Dedifferentiated amniotic fluid mesenchymal stem cell (primary cell): ENCODE results near the gene CMC2.

Experiments
- DNase-seq: peaks from one replicate; pipeline ENCODE4 v3.0.0-alpha.2; 2016; ENCODE audit errors: extremely low spot score

CMC2 gene

GRCh38 chr16:80974649-80975376 is 31.9 kb downstream of the CMC2 start:
- DNase-seq = no peak

- no peak for DNase-seq
Measured at GRCh38 chr16:80973991-80974390, 32.7 kb downstream of the CMC2 start.

GRCh38 chr16:80972611-80973010 is 34.1 kb downstream of the CMC2 start:
- no peak for DNase-seq

- DNase-seq = no peak
Measured at GRCh38 chr16:80971819-80972218, 34.9 kb downstream of the CMC2 start.

- DNase-seq = no peak
Measured at GRCh38 chr16:80969114-80969484, 37.6 kb downstream of the CMC2 start.

GRCh38 chr16:80968386-80969113 is 38.1 kb downstream of the CMC2 start:
- no peak for DNase-seq

GRCh38 chr16:80966617-80967016 is 40.1 kb downstream of the CMC2 start:
- no peak for DNase-seq

GRCh38 chr16:80964351-80964750 is 42.3 kb downstream of the CMC2 start:
- DNase-seq = no peak

GRCh38 chr16:80962879-80963278 is 43.8 kb downstream of the CMC2 start:
- no peak for DNase-seq

GRCh38 chr16:80958284-80958683 is 48.4 kb downstream of the CMC2 start:
- DNase-seq = no peak

GRCh38 chr16:80954985-80955384 is 51.7 kb downstream of the CMC2 start:
- DNase-seq = no peak

GRCh38 chr16:80948886-80949493 is 57.7 kb downstream of the CMC2 start:
- no peak for DNase-seq

- DNase-seq = no peak
Measured at GRCh38 chr16:80947708-80948625, 58.7 kb downstream of the CMC2 start.

GRCh38 chr16:80947239-80947638 is 59.4 kb downstream of the CMC2 start:
- no peak for DNase-seq

GRCh38 chr16:80946481-80946880 is 60.2 kb downstream of the CMC2 start:
- DNase-seq = no peak

- no peak for DNase-seq
Measured at GRCh38 chr16:80940069-80940856, 66.4 kb downstream of the CMC2 start.

GRCh38 chr16:80938879-80939260 is 67.8 kb downstream of the CMC2 start:
- no peak for DNase-seq

- DNase-seq = peak; percentile 97
Measured at GRCh38 chr16:80938004-80938878, 68.4 kb downstream of the CMC2 start.

GRCh38 chr16:80936410-80936809 is 70.3 kb downstream of the CMC2 start:
- no peak for DNase-seq

- no peak for DNase-seq
Measured at GRCh38 chr16:80935691-80936090, 71.0 kb downstream of the CMC2 start.
